HG03520 (cell line): ENCODE results near the gene KRTAP10-2.

Experiments
- ATAC-seq: cut with Tn5 transposase; IDR thresholded peaks from one replicate; pipeline ENCODE4 v1.9.1; 2021; ENCODE audit warnings: mild to moderate bottlenecking, moderate library complexity; ENCODE audit not compliant: unreplicated experiment

Gene KRTAP10-2

GRCh38 chr21:44527156-44527982, 23.9 kb downstream of the KRTAP10-2 start:
- no peak for ATAC-seq

- no peak for ATAC-seq
Measured at GRCh38 chr21:44526096-44526997, 25.0 kb downstream of the KRTAP10-2 start.

GRCh38 chr21:44525391-44526095, 25.8 kb downstream of the KRTAP10-2 start:
- ATAC-seq, result no peak

GRCh38 chr21:44524414-44525371, 26.6 kb downstream of the KRTAP10-2 start:
- no peak for ATAC-seq

- no peak for ATAC-seq
Measured at GRCh38 chr21:44523567-44524413, 27.5 kb downstream of the KRTAP10-2 start.

GRCh38 chr21:44522753-44523204, 28.5 kb downstream of the KRTAP10-2 start:
- no peak for ATAC-seq

- ATAC-seq, result no peak
Measured at GRCh38 chr21:44521928-44522752, 29.2 kb downstream of the KRTAP10-2 start.

GRCh38 chr21:44521301-44521927, 29.9 kb downstream of the KRTAP10-2 start:
- no peak for ATAC-seq

GRCh38 chr21:44520326-44521300, 30.7 kb downstream of the KRTAP10-2 start:
- no peak for ATAC-seq

GRCh38 chr21:44519346-44520325, 31.7 kb downstream of the KRTAP10-2 start:
- ATAC-seq, result no peak

GRCh38 chr21:44518686-44519085, 32.6 kb downstream of the KRTAP10-2 start:
- ATAC-seq, result no peak

- ATAC-seq, result no peak
Measured at GRCh38 chr21:44517175-44517899, 34.0 kb downstream of the KRTAP10-2 start.

- ATAC-seq, result no peak
Measured at GRCh38 chr21:44516828-44517174, 34.5 kb downstream of the KRTAP10-2 start.

- no peak for ATAC-seq
Measured at GRCh38 chr21:44516342-44516741, 35.0 kb downstream of the KRTAP10-2 start.
